NCI-H2107 treated with DMSO at 0.1 percent for 48 hours (cell line): ENCODE data around the gene BACH2.
A peak's percentile ranks its signal among the peaks of the same experiment; 100 is the strongest.

Experiments
- DNase-seq: peaks from one replicate; lab custom pipeline; 2025; ENCODE audit not compliant: unreplicated experiment; lab: John Stamatoyannopoulos, UW

Gene BACH2

DNA sequence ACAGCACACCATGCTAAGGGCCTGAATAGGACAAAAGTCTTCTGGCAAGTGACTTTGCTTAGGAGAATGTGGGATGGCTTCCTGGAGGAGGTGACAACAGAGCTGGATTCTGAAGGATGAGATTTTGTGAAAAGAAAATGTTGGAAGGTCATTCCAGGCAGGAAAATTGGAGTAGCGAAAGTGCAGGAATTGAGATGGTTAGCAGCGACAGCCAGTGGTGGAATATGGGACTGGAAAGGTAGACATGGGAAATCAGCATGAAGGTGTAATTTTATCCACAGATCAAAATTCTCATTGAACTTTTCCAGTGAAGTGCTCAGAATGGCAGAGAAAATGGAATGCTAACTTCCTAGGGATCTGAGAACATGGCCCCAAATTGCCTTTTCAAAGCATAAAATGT lies 5.7 kb upstream of the BACH2 start:
- DNase-seq: no peak

DNA sequence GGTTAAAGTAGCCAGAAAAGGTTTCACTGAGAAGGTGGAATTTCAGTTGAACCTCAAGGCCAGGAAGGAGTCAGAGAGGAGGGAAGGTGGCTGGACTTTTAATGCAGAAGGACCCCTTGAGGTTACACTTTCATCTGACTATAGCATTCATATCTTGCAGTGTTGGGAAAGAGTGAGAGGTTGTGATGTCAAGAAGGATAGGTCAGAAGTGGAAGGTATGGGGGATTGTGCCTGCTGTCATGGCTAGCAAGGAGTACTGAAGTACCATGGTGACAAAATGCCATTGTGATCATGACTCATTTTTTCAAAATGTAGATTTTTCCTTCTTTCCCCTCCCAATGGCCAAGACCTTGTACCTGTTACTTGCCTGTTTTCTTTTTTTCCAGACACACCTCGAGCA lies 5.2 kb upstream of the BACH2 start:
- DNase-seq: no peak

GRCh38 chr6:90298459-90299053 lies 1.9 kb upstream of the BACH2 start:
- DNase-seq: peak; percentile 74

DNA sequence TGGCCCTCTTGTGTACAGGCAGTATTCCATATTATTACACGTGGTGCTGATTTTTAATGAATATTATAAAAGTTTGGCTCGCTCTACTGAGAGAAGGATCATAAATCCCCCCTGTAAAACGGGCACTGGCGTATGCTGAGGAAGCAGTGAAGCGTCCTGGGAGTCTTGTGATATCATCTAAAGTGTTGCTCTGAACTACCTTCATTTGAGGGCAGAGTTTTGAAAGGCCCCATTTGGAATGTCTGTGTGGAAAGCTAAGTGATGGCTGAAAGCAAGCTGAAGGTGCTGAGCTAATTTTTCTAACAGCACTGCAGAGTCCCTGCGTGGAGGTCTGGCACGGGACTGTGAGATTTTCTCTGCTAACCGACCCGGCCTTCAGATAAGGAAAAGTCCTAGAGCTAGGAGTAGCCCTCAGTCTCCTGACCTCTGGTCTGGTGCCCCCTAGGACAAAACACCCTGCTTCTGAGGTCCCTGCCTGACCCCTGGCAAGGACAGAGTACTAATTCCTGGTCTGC lies 1.3 kb upstream of the BACH2 start:
- no peak for DNase-seq

DNA sequence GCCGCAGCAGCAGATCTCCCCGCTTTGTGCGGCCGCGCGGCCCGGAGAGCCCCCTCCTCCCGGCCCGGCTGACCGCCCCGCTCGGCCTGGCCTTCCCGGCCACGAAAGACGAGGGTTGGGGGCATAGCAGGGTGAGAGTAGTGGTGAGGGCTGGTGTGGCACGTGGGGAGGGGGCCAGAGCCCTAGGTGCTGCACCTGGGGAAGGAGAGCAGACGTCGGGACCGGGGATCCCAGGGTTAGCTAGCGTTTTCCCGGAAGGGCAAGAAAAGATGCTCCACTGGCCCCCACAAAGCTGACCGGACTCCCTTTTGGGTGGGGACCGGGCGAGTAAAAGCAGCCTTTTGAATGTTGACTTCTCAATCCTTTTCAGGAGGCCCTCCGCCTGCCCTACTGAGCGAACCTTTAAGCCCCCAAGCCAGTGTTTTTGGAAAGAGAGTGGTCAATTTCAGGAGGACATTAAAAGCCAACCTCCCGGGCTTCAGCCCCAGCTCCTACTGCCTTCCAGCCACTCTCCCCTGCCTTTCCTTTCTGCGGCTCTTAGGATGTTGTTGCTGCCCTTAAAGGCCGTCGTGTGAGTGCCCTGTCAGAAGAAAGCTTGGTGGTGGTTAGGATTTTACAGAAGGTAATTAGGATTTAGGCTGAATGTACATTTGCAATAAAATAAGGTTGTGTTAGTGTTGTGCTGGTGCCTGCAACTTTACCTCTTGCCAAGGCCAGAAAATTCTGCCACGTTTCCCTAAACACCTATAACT lies 648 bp upstream of the BACH2 start:
- no peak for DNase-seq

- DNase-seq: peak; percentile 47
Observed at GRCh38 chr6:90295854-90296340, 746 bp downstream of the BACH2 start.

DNA sequence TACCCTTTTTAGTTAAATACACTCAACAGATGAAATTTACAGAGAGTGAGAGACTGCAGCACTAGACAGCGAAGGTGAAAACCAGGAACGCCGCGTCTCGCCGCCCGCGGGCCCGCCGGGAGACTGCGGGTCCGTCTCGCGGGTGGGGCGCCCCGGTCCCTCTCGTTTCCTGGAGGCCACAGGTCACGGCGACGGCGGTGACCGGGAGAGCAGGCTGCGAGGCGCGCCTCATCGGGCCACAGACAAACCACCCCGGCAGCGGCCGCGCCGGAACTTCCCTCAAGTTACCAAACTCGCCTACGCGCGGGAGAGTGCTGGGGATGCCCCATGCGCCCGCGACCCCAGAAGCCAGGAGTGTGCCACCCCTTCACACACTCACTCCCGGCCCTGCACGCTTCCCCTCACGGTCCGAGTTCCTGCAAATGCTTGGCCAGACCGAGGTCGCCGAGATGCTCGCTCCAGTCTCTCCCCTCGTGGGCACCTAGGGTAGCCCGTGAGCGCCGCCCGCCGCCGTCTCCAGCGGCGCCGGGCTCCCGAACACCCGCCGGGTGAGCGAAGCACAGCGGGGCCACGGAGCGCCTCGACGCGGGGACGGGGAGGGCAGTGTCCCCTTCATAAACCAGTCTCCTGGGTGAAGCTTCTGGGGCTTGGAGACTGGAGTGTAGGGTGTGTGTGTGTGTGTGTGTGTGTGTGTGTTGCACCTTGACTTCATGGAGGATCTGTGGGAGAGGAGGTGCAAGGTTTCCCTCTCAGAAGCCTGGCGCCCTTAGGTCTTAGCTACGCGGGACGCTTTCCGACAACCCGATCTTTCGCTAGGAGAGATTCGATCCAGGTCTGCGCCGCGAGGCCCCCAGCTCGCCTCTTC lies 1.4 kb downstream of the BACH2 start:
- no peak for DNase-seq

GRCh38 chr6:90294614-90294988 lies 2.0 kb downstream of the BACH2 start:
- no peak for DNase-seq

DNA sequence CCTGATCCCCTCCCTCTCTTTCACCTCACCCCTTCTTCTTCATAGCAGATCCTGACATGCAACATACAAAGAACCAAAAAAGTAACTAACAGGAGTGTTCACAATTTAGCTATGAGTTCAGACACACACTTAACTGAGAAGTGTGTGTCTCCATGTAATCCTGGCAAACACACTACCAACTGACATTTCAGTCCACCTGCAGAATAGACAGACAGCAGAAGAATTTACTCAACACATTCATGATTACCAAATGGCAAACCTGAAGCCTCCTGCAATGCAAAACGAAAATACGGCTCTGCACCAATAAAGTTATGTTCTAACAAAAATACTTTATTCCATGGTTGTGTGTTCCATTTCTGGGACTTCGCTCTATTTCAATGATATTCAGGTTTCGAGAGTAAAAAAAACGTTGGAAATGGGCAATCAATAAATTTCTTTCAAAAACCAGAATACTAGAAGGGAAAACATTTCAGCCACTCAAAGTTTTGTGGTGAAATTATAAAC lies 2.6 kb downstream of the BACH2 start:
- no peak for DNase-seq

DNA sequence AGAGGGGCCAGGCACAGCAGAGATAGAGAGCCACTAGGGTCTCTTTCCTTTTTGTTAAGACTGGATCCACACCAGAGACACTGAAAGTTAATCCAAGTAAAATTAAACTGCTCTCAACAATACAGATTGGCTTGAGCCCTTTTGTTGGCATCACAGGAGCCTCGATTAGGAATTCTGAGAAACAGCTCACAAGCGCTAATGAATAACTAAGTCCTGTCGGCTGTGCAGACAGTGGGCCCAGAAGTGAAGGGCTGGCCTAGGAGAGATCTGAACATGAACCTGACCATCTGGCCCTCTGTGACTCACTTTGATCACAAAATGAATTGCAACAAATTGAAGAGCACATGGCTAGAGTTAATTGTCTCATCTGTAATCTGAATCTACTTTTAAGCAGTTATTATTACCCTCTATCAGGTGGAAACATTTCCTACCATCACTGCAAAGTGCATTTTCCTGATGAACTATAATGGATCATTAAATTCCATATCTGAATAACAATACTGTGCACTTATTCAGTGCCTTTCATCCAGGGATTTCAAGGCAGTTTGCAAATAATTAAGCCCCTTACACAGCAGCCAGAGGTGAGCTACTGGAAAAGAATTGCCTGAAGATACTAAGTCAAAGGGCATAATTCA lies 3.2 kb downstream of the BACH2 start:
- DNase-seq: no peak

GRCh38 chr6:90291565-90291964 lies 5.1 kb downstream of the BACH2 start:
- no peak for DNase-seq

DNA sequence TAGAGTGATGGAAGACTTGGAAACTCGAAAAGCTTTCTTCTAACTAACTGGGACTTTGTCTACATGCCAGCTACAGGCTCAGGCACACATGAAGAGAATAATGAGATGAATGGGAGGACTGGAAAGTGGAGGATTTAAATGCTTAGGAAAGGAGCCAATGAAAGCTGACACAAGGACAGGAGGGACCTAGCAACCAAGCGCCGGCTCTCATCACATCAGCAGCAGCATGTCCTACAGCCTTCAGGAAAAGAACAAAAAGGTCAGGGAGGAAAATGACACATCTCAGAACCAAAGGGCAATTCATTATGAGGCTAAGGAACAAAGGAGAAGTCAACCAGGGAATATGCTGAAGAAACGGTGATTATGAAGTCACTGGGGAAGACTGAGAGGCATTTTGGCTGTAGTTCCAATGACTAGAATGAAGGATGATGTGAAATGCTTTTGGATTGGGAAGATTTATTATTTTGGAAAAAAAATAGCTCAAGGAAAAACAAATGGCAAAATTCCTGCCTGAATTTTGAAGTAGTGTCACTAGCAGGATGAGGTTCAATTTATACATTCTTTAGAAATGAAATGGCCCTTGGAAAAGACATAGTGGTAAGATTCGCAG lies 5.7 kb downstream of the BACH2 start:
- no peak for DNase-seq

- DNase-seq: no peak
Observed at GRCh38 chr6:90289902-90290301, 6.7 kb downstream of the BACH2 start.

- DNase-seq: no peak
Observed at GRCh38 chr6:90288404-90288803, 8.2 kb downstream of the BACH2 start.

DNA sequence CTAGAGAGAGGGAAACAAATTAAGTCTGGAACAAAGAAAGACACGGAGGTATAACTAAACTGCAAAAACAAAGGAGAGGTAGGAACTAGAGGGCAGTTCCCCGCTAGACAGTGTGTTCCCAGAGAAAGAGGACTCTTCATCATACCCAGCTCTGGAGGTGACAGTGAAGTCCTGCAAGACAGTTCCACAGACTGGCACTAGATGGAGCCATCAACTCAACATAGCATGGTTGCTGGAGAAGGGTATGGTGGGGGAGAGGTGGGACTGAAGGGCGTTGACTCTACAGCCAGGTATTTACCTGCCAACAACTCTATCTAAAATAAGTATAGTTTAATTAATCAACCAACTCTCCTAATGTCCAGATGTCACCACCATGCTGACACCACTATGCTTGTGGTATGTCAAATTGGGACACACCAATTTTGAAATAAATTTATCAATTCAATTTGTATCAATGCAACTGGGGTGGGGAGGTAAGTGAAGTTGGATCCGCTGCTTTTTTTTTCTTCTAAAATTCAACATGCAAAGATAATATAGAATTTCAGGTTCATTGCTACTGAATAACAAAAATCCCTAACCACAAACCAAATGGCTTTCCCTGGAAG lies 9.7 kb downstream of the BACH2 start:
- DNase-seq: peak; percentile 17

- peak; percentile 56 for DNase-seq
Observed at GRCh38 chr6:90285611-90286381, 10.8 kb downstream of the BACH2 start.

- peak; percentile 24 for DNase-seq
Observed at GRCh38 chr6:90285042-90285481, 11.6 kb downstream of the BACH2 start.

- DNase-seq: no peak
Observed at GRCh38 chr6:90284236-90285041, 12.2 kb downstream of the BACH2 start.
